Stimulated activated effector memory CD8-positive, alpha-beta T cell treated with anti-CD3 and anti-CD28 coated beads, Interleukin-12 subunit alpha, Interleukin-12 subunit beta, amount 100 ng/mL, for 72 hours (primary cell): ENCODE data around the gene CAMK1D.
"Not testable (repeated sequence)": the region's sequence is repeated elsewhere in the genome, so short reads cannot be mapped to it uniquely, and the experiment has no call there.

Experiments used
- ATAC-seq: fragments of 150-1000 bp; cut with Tn5 transposase; 2 replicates; pipeline ENCODE4 v1.10.0; 2021
- DNase-seq, 2 donors: peaks; one replicate each; pipeline ENCODE4 v3.0.0; 2021 to 2022; ENCODE audit warnings: low spot score in 2 of 2
- H3K27ac Mint-ChIP-seq: one replicate; pipeline ENCODE4 v1.8.0; 2022; ENCODE audit warnings: mild to moderate bottlenecking, mixed read lengths
- H3K36me3 Mint-ChIP-seq: one replicate; pipeline ENCODE4 v1.8.0; 2022; ENCODE audit warnings: mild to moderate bottlenecking, mixed read lengths
- H3K4me1 Mint-ChIP-seq: one replicate; pipeline ENCODE4 v1.8.0; 2022; ENCODE audit warnings: mixed read lengths
- H3K4me3 Mint-ChIP-seq: one replicate; pipeline ENCODE4 v1.8.0; 2022; ENCODE audit warnings: mild to moderate bottlenecking, mixed read lengths
- H3K9me3 Mint-ChIP-seq: one replicate; pipeline ENCODE4 v1.8.0; 2022; ENCODE audit warnings: mixed read lengths

Gene CAMK1D

GRCh38 chr10:12488626-12489025, 139.3 kb downstream of the CAMK1D start:
- H3K4me1 Mint-ChIP-seq: peaks cover 46% of the 10 kb centered on the region
- no peak for ATAC-seq
- no peak for DNase-seq
- H3K9me3 Mint-ChIP-seq: no peaks in the 10 kb centered on the region
- no peak overlapping the region for H3K4me3 Mint-ChIP-seq
- peaks cover 14% of the 10 kb centered on the region for H3K36me3 Mint-ChIP-seq
- H3K27ac Mint-ChIP-seq: no peak overlapping the region

GRCh38 chr10:12489357-12489756, 140.0 kb downstream of the CAMK1D start:
- peak overlapping the region; percentile 81 for H3K27ac Mint-ChIP-seq
- DNase-seq: no peak
- H3K9me3 Mint-ChIP-seq: no peaks in the 10 kb centered on the region
- no peak overlapping the region for H3K4me3 Mint-ChIP-seq
- peaks cover 45% of the 10 kb centered on the region for H3K4me1 Mint-ChIP-seq
- H3K36me3 Mint-ChIP-seq: peaks cover 14% of the 10 kb centered on the region
- ATAC-seq: no peak

GRCh38 chr10:12489806-12490205, 140.5 kb downstream of the CAMK1D start:
- H3K9me3 Mint-ChIP-seq: no peaks in the 10 kb centered on the region
- peak overlapping the region; percentile 81 for H3K27ac Mint-ChIP-seq
- ATAC-seq: no peak
- no peak for DNase-seq
- peaks cover 13% of the 10 kb centered on the region for H3K36me3 Mint-ChIP-seq
- peaks cover 42% of the 10 kb centered on the region for H3K4me1 Mint-ChIP-seq
- no peak overlapping the region for H3K4me3 Mint-ChIP-seq

- Mint-ChIP-seq H3K4me3 (no peak overlapping the region), H3K36me3 (peaks cover 6% of the 10 kb centered on the region), H3K4me1 (peaks cover 34% of the 10 kb centered on the region), H3K9me3 (no peaks in the 10 kb centered on the region), H3K27ac (no peak overlapping the region)
- DNase-seq (no peak), ATAC-seq (no peak)
These were observed 141.6 kb downstream of the CAMK1D start for GRCh38 chr10:12490963-12491362.

- peaks cover 6% of the 10 kb centered on the region for H3K36me3 Mint-ChIP-seq
- peaks cover 34% of the 10 kb centered on the region for H3K4me1 Mint-ChIP-seq
- ATAC-seq: no peak
- DNase-seq: no peak
- H3K9me3 Mint-ChIP-seq: no peaks in the 10 kb centered on the region
- H3K4me3 Mint-ChIP-seq: no peak overlapping the region
- no peak overlapping the region for H3K27ac Mint-ChIP-seq
These were observed 142.1 kb downstream of the CAMK1D start for GRCh38 chr10:12491491-12491890.

GRCh38 chr10:12492016-12492415, 142.7 kb downstream of the CAMK1D start:
- no peak for ATAC-seq
- Mint-ChIP-seq H3K36me3 (peaks cover 6% of the 10 kb centered on the region), H3K4me1 (peaks cover 34% of the 10 kb centered on the region), H3K27ac (no peak overlapping the region), H3K4me3 (no peak overlapping the region), H3K9me3 (no peaks in the 10 kb centered on the region)
- no peak for DNase-seq

GRCh38 chr10:12497046-12497445, 147.7 kb downstream of the CAMK1D start:
- H3K27ac Mint-ChIP-seq, H3K36me3 Mint-ChIP-seq, ATAC-seq, H3K4me3 Mint-ChIP-seq, DNase-seq, H3K9me3 Mint-ChIP-seq: not testable (repeated sequence)
- peaks cover 62% of the 10 kb centered on the region for H3K4me1 Mint-ChIP-seq

- H3K4me3 Mint-ChIP-seq: no peak overlapping the region
- DNase-seq (no peak), ATAC-seq (no peak)
- no peaks in the 10 kb centered on the region for H3K9me3 Mint-ChIP-seq
- peaks cover 64% of the 10 kb centered on the region for H3K4me1 Mint-ChIP-seq
- no peak overlapping the region for H3K27ac Mint-ChIP-seq
- H3K36me3 Mint-ChIP-seq: no peaks in the 10 kb centered on the region
These were observed 150.0 kb downstream of the CAMK1D start for GRCh38 chr10:12499076-12499986.

GRCh38 chr10:12500381-12501303, 151.3 kb downstream of the CAMK1D start:
- Mint-ChIP-seq H3K4me1 (peaks cover 75% of the 10 kb centered on the region), H3K9me3 (no peaks in the 10 kb centered on the region), H3K27ac (no peak overlapping the region), H3K36me3 (no peaks in the 10 kb centered on the region), H3K4me3 (no peak overlapping the region)
- DNase-seq (no peak), ATAC-seq (no peak)

GRCh38 chr10:12501324-12501723, 152.0 kb downstream of the CAMK1D start:
- no peak overlapping the region for H3K27ac Mint-ChIP-seq
- no peaks in the 10 kb centered on the region for H3K36me3 Mint-ChIP-seq
- H3K4me1 Mint-ChIP-seq: peaks cover 80% of the 10 kb centered on the region
- H3K9me3 Mint-ChIP-seq: no peaks in the 10 kb centered on the region
- DNase-seq (no peak), ATAC-seq (no peak)
- no peak overlapping the region for H3K4me3 Mint-ChIP-seq

- DNase-seq (no peak), ATAC-seq (no peak)
- Mint-ChIP-seq H3K9me3 (no peaks in the 10 kb centered on the region), H3K36me3 (no peaks in the 10 kb centered on the region), H3K4me3 (no peak overlapping the region), H3K4me1 (peaks cover 82% of the 10 kb centered on the region), H3K27ac (no peak overlapping the region)
These were observed 152.6 kb downstream of the CAMK1D start for GRCh38 chr10:12501841-12502525.

- Mint-ChIP-seq H3K27ac (no peak overlapping the region), H3K36me3 (no peaks in the 10 kb centered on the region), H3K4me1 (peaks cover 85% of the 10 kb centered on the region), H3K4me3 (no peak overlapping the region), H3K9me3 (no peaks in the 10 kb centered on the region)
- ATAC-seq (peak; percentile 13), DNase-seq (no peak)
These were observed 153.4 kb downstream of the CAMK1D start for GRCh38 chr10:12502526-12503274.

- ATAC-seq (no peak), DNase-seq (no peak)
- H3K9me3 Mint-ChIP-seq: no peaks in the 10 kb centered on the region
- H3K27ac Mint-ChIP-seq: no peak overlapping the region
- no peak overlapping the region for H3K4me3 Mint-ChIP-seq
- no peaks in the 10 kb centered on the region for H3K36me3 Mint-ChIP-seq
- H3K4me1 Mint-ChIP-seq: peaks cover 85% of the 10 kb centered on the region
These were observed 154.0 kb downstream of the CAMK1D start for GRCh38 chr10:12503311-12503710.

GRCh38 chr10:12504176-12504575, 154.8 kb downstream of the CAMK1D start:
- peaks cover 83% of the 10 kb centered on the region for H3K4me1 Mint-ChIP-seq

More at GRCh38 chr10:12504176-12504575, 154.8 kb downstream of the CAMK1D start:
- Mint-ChIP-seq H3K9me3 (no peaks in the 10 kb centered on the region), H3K27ac (no peak overlapping the region), H3K36me3 (no peaks in the 10 kb centered on the region), H3K4me3 (no peak overlapping the region)
- ATAC-seq (no peak), DNase-seq (no peak)
